DND-41 (cell line): Measurements from ENCODE around the gene TMEM254.

Experiments used
- EZH2 ChIP-seq: IDR thresholded peaks from 3 replicates; pipeline ENCODE4 v1.6.1; 2012; ENCODE audit warnings: borderline replicate concordance, low read depth, mild to moderate bottlenecking, moderate library complexity, low read length, inconsistent platforms; ENCODE audit not compliant: severe bottlenecking
- TF ChIP-seq, protein P1 (sequence below): IDR thresholded peaks from 2 replicates; pipeline ENCODE4 v1.5.1; 2012; ENCODE audit warnings: borderline replicate concordance, low read length, moderate library complexity, mild to moderate bottlenecking; ENCODE audit not compliant: poor library complexity, severe bottlenecking; ENCODE audit errors: extremely low read depth

DNA sequence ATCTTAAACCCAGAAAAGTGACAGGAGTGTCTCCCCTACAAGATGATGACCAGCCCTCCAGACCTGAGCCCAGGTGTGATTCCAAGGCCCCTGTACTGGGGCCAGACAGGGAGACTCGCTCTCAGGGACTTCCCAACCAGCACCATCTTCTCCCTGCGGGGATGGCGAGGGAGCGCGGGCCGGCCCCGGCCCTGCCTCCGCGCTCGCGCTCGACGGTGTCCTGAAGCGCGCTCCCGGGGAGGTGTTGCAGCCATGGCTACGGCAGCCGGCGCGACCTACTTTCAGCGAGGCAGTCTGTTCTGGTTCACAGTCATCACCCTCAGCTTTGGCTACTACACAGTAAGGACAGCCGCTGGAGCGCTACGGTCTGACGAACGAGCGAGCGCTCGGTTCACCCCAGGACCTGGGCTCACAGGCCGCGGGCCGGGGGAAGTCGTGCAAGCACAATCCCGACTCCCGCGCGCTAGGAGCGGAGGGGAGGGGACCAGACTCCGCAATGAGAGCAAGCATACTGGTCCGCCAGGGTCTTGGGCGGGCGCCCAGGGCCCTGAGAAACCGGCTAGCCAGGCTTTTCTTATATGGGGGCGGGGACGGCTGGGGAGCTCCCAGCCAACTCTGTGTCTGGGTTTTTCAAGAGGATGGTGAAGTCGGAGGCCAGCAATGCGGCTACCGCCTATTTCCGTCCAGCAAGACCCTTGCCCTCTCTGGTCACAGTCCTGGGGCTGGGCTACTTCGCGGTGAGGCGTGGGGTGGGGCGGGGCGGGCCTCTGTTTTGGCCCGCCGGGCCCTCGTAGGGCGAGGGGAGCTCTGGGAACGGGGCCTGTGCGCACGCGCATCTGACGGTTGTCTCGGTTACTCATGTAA is at the start of gene TMEM254:
- TF ChIP-seq, protein P1, sequence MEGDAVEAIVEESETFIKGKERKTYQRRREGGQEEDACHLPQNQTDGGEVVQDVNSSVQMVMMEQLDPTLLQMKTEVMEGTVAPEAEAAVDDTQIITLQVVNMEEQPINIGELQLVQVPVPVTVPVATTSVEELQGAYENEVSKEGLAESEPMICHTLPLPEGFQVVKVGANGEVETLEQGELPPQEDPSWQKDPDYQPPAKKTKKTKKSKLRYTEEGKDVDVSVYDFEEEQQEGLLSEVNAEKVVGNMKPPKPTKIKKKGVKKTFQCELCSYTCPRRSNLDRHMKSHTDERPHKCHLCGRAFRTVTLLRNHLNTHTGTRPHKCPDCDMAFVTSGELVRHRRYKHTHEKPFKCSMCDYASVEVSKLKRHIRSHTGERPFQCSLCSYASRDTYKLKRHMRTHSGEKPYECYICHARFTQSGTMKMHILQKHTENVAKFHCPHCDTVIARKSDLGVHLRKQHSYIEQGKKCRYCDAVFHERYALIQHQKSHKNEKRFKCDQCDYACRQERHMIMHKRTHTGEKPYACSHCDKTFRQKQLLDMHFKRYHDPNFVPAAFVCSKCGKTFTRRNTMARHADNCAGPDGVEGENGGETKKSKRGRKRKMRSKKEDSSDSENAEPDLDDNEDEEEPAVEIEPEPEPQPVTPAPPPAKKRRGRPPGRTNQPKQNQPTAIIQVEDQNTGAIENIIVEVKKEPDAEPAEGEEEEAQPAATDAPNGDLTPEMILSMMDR: no peak
- TF ChIP-seq EZH2: no peak
